CD4-positive, CD25-positive, alpha-beta regulatory T cell (primary cell): Measurements from ENCODE around the gene CNGB1. TPM values are rescaled to one million over a fixed set of nuclear protein-coding genes. Genes with fewer than 3 reads are reported as not detected.

Source experiments
- ATAC-seq, 2 donors: fragments of 150-1000 bp; cut with Tn5 transposase; one replicate each; pipeline ENCODE4 v1.10.0; 2021; ENCODE audit warnings: low read depth in 2 of 2, moderate number of reproducible peaks in 2 of 2, moderate library complexity in 1 of 2
- DNase-seq, 3 donors: peaks; one replicate each; pipeline versions ENCODE4 v3.0.0 to v3.0.0-alpha.2; 2012 to 2022; ENCODE audit warnings: mixed read lengths in 1 of 3
- H3K27ac ChIP-seq: one replicate; pipeline ENCODE4 v1.7.0; 2013; ENCODE audit warnings: mild to moderate bottlenecking, low read length; ENCODE audit not compliant: insufficient read depth, poor library complexity, severe bottlenecking
- H3K27me3 ChIP-seq: one replicate; pipeline ENCODE4 v1.7.0; 2013; ENCODE audit warnings: low read length; ENCODE audit not compliant: control insufficient read depth, insufficient read depth
- H3K36me3 ChIP-seq: one replicate; pipeline ENCODE4 v1.7.0; 2013; ENCODE audit warnings: mild to moderate bottlenecking, low read length, moderate library complexity; ENCODE audit not compliant: control insufficient read depth, insufficient read depth
- H3K4me1 ChIP-seq: 2 replicates; pipeline ENCODE4 v1.7.0; 2013; ENCODE audit warnings: mild to moderate bottlenecking, low read length; ENCODE audit not compliant: insufficient read depth, control insufficient read depth, poor library complexity, severe bottlenecking
- H3K4me3 ChIP-seq: one replicate; pipeline ENCODE4 v1.7.0; 2013; ENCODE audit warnings: low read depth, mild to moderate bottlenecking, low read length, moderate library complexity
- H3K9me3 ChIP-seq, 2 experiments: 1 replicate in 1 of 2; 2 replicates in 1 of 2; pipeline ENCODE4 v1.7.0; 2013; ENCODE audit warnings: low read length in 2 of 2, mild to moderate bottlenecking in 1 of 2, moderate library complexity in 1 of 2; ENCODE audit not compliant: control insufficient read depth in 2 of 2
- H3K27ac Mint-ChIP-seq, 3 donors: one replicate each; pipeline ENCODE4 v1.8.0; 2020 to 2022; ENCODE audit warnings: mild to moderate bottlenecking in 3 of 3, mixed read lengths in 3 of 3, moderate library complexity in 2 of 3
- H3K27me3 Mint-ChIP-seq: one replicate; pipeline ENCODE4 v1.8.0; 2022; ENCODE audit warnings: mild to moderate bottlenecking, mixed read lengths
- H3K36me3 Mint-ChIP-seq: one replicate; pipeline ENCODE4 v1.8.0; 2020; ENCODE audit warnings: mixed read lengths
- H3K4me1 Mint-ChIP-seq, 4 donors: one replicate each; pipeline ENCODE4 v1.8.0; 2020 to 2022; ENCODE audit warnings: mixed read lengths in 4 of 4, mild to moderate bottlenecking in 1 of 4
- H3K4me3 Mint-ChIP-seq, 4 donors: one replicate each; pipeline ENCODE4 v1.8.0; 2020 to 2022; ENCODE audit warnings: mild to moderate bottlenecking in 4 of 4, mixed read lengths in 4 of 4, moderate library complexity in 3 of 4
- H3K9me3 Mint-ChIP-seq, 7 donors: one replicate each; pipeline ENCODE4 v1.8.0; 2020 to 2022; ENCODE audit warnings: mixed read lengths in 7 of 7, mild to moderate bottlenecking in 3 of 7, moderate library complexity in 2 of 7
- polyA plus RNA-seq, 4 donors: library from polyadenylated mRNA; unstranded; fragments of 300-500 nt; fragmentation: Illumina TruSeq; gene quantifications; one replicate each; pipeline ENCODE4 v1.2.3, GENCODE V29; 2021
- total RNA-seq: library from RNA; stranded (reverse); gene quantifications from one replicate; pipeline ENCODE4 v1.2.3, GENCODE V29; 2022

CNGB1 gene
- total and polyA plus RNA-seq, 5 donors from 2014 or later: not detected

DNA sequence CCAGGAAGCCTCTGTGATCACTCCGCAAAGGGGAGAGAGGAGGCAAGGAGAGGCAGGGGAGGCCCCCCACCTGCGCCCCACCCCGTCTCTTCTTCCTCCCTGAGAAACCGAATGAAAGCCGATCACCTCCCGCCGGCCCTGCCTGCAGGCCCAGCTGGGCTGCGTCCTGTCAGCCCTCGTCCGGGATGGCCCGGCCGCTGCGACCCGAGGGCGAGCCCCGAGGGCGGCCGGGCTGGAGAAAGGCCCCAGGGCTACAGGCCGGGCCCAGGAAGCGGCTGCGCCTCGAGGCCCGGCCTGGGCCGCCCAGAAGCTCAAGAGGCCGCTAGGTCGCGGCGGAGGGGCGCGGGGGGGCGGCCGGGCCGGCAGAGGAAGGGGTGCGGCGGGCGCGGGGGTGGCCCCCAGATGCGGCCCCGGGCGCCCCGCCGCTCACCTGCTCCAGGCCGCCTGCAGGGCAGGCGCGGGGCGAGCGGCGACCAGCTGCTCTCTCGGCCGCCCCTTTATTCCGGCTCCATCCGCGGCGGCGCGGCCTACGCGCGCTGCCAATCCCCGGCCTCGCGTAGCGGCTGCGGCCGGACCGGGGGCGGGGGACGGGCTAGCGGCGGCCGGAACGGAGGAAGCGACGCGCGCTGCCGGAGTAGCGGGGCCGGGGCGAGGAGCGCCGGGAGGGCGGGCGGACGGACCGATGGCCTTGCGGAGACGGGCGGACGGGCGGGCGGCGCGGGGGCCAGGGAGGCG, 29.2 kb upstream of the CNGB1 start, which contains the start of gene ZNF319:
TSS of gene ZNF319 (minus strand) at position 702 of the 735 bp plus-strand sequence. CDS start 2,407 bp downstream, outside the sequence.
- DNase-seq (peak in 2 of 3 donors; percentile 28 to 42), ATAC-seq (peak; percentile 6 to 12)
- Histone ChIP-seq H3K27me3 (no peaks in the 10 kb centered on the region), H3K4me1 (peaks cover 54% of the 10 kb centered on the region), H3K27ac (peak within 1 kb of the TSS; percentile 85), H3K36me3 (peaks cover 24% of the 10 kb centered on the region), H3K4me3 (peak within 1 kb of the TSS; percentile 77), H3K9me3 (no peaks in the 10 kb centered on the region)
- Mint-ChIP-seq H3K4me3 (peak within 1 kb of the TSS; percentile 91 to 98 (median 94)), H3K27me3 (no peaks in the 10 kb centered on the region), H3K27ac (peak within 1 kb of the TSS; percentile 93 to 94 (median 93)), H3K36me3 (peaks cover 9% of the 10 kb centered on the region), H3K4me1 (peaks cover 16 to 78% (median 39%) of the 10 kb centered on the region in 4 donors), H3K9me3 (no peaks in the 10 kb centered on the region)

DNA sequence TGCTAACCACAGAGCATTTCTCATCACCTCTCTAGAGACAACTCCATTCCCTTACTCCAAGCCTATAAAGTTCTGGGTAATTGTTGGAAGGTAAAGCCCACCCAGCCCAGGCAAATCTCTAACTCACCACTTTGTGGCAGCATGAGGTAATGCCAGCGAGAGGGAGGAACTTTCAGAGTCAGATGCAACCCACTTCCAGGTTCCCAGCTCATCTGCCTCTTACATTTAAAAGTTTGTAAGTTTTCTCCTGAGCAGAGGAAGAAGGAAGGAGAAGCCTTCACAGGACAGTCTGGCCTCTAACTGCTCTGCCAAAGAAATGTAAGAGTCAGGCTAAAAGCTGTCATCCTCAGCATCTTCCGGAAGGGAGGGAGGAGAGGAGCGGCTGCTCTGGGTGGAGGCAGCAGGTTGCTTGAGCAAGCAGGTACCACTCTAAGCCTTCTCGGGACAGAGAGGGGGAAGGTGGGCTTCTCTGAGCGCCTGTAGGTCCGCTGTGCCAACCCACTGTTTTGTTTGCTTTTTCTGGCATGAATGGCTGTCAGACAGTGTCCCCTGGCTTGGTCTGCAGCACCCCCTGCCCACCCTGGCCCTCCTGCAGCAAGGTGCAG, 28.5 kb upstream of the CNGB1 start:
- Histone ChIP-seq H3K4me1 (peaks cover 61% of the 10 kb centered on the region), H3K27ac (peak overlapping the region; percentile 83), H3K27me3 (no peaks in the 10 kb centered on the region), H3K9me3 (no peaks in the 10 kb centered on the region), H3K4me3 (peak overlapping the region; percentile 77), H3K36me3 (peaks cover 25% of the 10 kb centered on the region)
- Mint-ChIP-seq H3K9me3 (no peaks in the 10 kb centered on the region), H3K4me1 (peaks cover 16 to 78% (median 38%) of the 10 kb centered on the region in 4 donors), H3K36me3 (peaks cover 9% of the 10 kb centered on the region), H3K4me3 (peak overlapping the region; percentile 88 to 98 (median 90)), H3K27me3 (no peaks in the 10 kb centered on the region), H3K27ac (peak overlapping the region; percentile 90 to 94 (median 93))
- ATAC-seq: no peak
- peak in 2 of 3 donors; percentile 52 to 70 for DNase-seq

DNA sequence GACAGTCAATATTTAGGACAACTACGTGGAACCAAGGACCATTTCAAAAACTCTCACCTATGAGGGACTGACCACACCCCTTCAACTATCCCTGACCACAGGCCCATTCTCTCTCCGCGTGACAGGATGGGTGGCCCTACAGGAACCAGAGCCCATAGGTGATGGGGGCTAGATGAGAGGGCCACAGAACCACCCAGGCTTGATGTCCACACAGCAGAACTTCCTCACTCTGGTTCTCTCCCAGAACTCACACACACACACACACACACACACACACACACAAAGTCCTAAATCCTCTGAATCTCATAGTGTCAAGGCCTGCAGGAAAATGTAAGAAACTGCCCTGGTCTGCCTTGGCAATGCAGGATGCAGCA, 28.1 kb upstream of the CNGB1 start:
- H3K36me3 ChIP-seq: peaks cover 25% of the 10 kb centered on the region
- peaks cover 65% of the 10 kb centered on the region for H3K4me1 ChIP-seq
- Mint-ChIP-seq H3K27me3 (no peaks in the 10 kb centered on the region), H3K4me3 (peak overlapping the region; percentile 88 to 98 (median 90)), H3K4me1 (peaks cover 14 to 77% (median 35%) of the 10 kb centered on the region in 4 donors), H3K36me3 (peaks cover 9% of the 10 kb centered on the region), H3K9me3 (no peaks in the 10 kb centered on the region), H3K27ac (peak overlapping the region; percentile 90 to 94 (median 93))
- no peak for DNase-seq
- H3K27ac ChIP-seq: peak overlapping the region; percentile 83
- no peaks in the 10 kb centered on the region for H3K27me3 ChIP-seq
- H3K4me3 ChIP-seq: peak overlapping the region; percentile 77
- H3K9me3 ChIP-seq: no peaks in the 10 kb centered on the region
- ATAC-seq: no peak

DNA sequence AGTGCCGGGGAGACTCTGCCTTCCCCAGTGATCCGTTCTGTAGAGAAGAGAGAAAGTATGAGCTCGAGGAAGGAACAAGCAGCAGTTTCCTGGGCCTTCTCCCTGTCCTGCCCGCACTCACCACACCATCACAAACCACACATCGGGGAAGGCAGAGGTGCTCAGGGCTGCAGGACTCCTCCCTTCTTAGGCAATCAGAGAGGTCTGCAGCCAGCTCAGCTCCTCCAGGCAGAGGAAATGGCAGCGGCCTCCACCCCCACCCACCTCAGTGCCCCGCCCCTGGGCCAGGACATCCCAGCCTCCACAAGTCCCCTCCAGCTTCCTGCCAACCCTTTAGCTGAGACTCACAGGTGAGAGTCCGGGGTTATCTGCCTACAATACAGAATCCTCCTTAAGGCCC, 27.6 kb upstream of the CNGB1 start:
- Histone ChIP-seq H3K36me3 (peaks cover 25% of the 10 kb centered on the region), H3K27ac (peak overlapping the region; percentile 83), H3K4me3 (peak overlapping the region; percentile 77), H3K9me3 (no peaks in the 10 kb centered on the region), H3K4me1 (peaks cover 67% of the 10 kb centered on the region), H3K27me3 (no peaks in the 10 kb centered on the region)
- Mint-ChIP-seq H3K4me1 (peaks cover 10 to 77% (median 32%) of the 10 kb centered on the region in 4 donors), H3K27ac (peak overlapping the region; percentile 90 to 94 (median 93)), H3K4me3 (peak overlapping the region; percentile 88 to 98 (median 90)), H3K27me3 (no peaks in the 10 kb centered on the region), H3K36me3 (peaks cover 6% of the 10 kb centered on the region), H3K9me3 (no peaks in the 10 kb centered on the region)
- DNase-seq (peak; percentile 24 to 91 (median 35)), ATAC-seq (peak in 1 of 2 donors; percentile 8)

DNA sequence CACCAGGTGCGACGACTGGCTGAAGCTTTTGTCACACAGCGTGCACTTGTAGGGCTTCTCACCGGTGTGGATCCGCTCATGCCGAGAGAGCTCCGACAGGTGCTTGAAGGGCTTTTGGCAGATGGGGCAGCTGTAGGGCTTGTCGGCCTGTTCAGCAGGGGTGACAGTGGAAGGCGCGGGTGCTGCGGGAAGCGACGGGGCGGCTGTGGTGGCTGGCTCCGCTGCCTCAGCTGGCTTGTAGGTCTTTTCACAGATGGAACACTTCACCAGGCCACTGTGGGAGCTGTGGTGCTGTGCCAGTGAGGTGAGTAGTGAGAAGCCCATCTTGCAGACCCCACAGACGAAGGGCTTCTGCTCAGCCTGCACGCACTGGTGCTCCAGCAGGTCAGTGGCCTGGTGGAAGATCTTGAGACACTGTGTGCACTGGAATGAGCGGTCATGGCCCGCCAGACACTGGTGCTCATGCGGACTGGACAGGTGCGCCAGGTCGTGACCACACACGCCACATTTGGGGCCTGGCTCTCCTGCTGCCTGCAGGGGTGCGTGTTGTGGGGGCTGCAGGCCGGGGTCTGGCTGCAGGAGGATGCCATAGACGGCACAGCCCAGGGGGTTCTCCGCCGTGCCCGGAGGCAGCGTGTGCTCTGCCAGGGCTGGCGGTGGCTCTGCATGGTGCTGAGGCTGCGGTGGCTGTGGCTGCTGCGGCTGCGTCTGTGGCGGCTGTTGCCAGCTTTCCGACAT, 26.8 kb upstream of the CNGB1 start:
- ATAC-seq (no peak), DNase-seq (no peak)
- Histone ChIP-seq H3K9me3 (no peaks in the 10 kb centered on the region), H3K36me3 (peaks cover 23% of the 10 kb centered on the region), H3K27ac (peak overlapping the region; percentile 83), H3K4me3 (peak overlapping the region; percentile 77), H3K4me1 (peaks cover 67% of the 10 kb centered on the region), H3K27me3 (no peaks in the 10 kb centered on the region)
- H3K27ac Mint-ChIP-seq: peak overlapping the region; percentile 90 to 94 (median 93)
- H3K36me3 Mint-ChIP-seq: peaks cover 6% of the 10 kb centered on the region
- H3K4me3 Mint-ChIP-seq: peak overlapping the region; percentile 58 to 98 (median 89)
- H3K9me3 Mint-ChIP-seq: no peaks in the 10 kb centered on the region
- H3K4me1 Mint-ChIP-seq: peaks cover 10 to 77% (median 33%) of the 10 kb centered on the region in 4 donors
- H3K27me3 Mint-ChIP-seq: no peaks in the 10 kb centered on the region

DNA sequence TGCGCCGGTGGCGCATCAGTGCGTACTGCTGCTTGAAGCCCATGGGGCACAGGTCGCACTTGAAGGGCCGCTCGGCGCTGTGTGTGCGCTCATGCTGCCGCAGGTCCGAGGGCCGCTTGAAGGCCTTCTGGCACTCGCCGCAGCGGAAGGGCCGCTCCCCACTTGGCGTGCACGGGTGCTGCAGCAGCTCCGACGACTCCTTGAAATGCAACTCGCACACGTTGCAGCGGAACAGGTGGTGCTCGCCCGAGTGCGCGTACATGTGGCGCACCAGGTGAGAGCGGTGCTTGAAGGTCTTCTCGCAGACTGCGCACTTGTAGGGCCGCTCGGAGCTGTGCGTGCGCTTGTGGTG, 26.2 kb upstream of the CNGB1 start:
- ATAC-seq: no peak
- Mint-ChIP-seq H3K9me3 (no peaks in the 10 kb centered on the region), H3K4me1 (peaks cover 10 to 73% (median 33%) of the 10 kb centered on the region in 4 donors), H3K36me3 (peaks cover 6% of the 10 kb centered on the region), H3K4me3 (peak overlapping the region in 1 of 4 donors; percentile 29), H3K27me3 (no peaks in the 10 kb centered on the region), H3K27ac (peak overlapping the region in 1 of 3 donors; percentile 94)
- Histone ChIP-seq H3K27me3 (no peaks in the 10 kb centered on the region), H3K4me1 (peaks cover 64% of the 10 kb centered on the region), H3K36me3 (peaks cover 22% of the 10 kb centered on the region), H3K27ac (no peak overlapping the region), H3K9me3 (no peaks in the 10 kb centered on the region), H3K4me3 (no peak overlapping the region)
- DNase-seq: no peak

DNA sequence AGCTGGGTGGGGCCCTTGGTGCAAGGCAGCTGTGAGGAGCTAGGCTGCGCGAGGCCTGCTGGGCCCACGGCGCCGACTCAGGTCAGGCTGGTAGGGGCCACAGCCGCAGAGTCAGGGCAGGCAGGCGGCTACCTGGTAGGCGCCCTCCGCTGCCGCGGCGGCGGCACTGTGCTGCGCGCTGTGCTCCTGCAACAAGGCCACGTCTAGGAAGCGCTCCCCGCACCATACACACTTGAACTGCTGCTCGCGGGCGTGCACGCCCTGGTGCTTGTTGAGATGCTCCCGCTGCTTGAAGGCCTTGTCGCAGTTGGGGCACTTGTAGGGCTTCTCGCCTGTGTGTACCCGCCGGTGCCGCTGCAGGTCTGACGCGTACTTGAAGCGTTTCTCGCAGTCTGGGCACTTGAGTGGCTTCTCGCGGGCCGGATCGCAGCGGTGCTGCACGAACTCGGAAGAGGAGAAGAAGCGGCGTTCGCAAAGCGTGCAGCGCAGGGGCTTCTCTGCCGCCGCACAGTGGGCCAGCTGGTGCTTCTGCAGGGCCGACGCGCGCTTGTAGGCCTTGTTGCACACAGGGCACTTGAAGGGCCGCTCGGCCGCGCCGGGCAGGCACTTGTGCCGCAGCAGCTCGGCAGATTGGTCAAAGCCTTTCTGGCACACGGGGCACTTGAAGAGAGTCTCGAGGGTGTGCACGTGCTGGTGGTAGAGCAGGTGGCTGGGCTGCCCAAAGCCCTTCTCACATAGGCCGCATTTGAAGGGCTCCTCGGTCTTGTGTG, 25.7 kb upstream of the CNGB1 start:
- Mint-ChIP-seq H3K9me3 (no peaks in the 10 kb centered on the region), H3K4me1 (peaks cover 5 to 67% (median 28%) of the 10 kb centered on the region in 4 donors), H3K4me3 (peak overlapping the region in 1 of 4 donors; percentile 52), H3K27me3 (no peaks in the 10 kb centered on the region), H3K27ac (peak overlapping the region in 1 of 3 donors; percentile 92), H3K36me3 (peaks cover 6% of the 10 kb centered on the region)
- ATAC-seq: no peak
- no peak for DNase-seq
- Histone ChIP-seq H3K9me3 (no peaks in the 10 kb centered on the region), H3K27ac (no peak overlapping the region), H3K4me3 (no peak overlapping the region), H3K27me3 (no peaks in the 10 kb centered on the region), H3K4me1 (peaks cover 58% of the 10 kb centered on the region), H3K36me3 (peaks cover 22% of the 10 kb centered on the region)
